Measurements from ENCODE around the gene HSF4.
"Not testable (repeated sequence)": the region's sequence is repeated elsewhere in the genome, so short reads cannot be mapped to it uniquely, and the experiment has no call there.

HSF4 gene

GRCh38 chr16:67164599-67165061, at the start of gene HSF4:
TSS of gene HSF4 (plus strand) at chr16:67164745. CDS start at chr16:67164812, 67 bp downstream.
- no peak for DNase-seq (ENCODE audit: low spot score)

GRCh38 chr16:67114793-67115192, 49.8 kb upstream of the HSF4 start:
- no peak for DNase-seq (ENCODE audit: low spot score)

- no peak for DNase-seq (ENCODE audit: low spot score)
Measured at GRCh38 chr16:67115639-67116038, 48.9 kb upstream of the HSF4 start.

GRCh38 chr16:67116388-67117311, 47.9 kb upstream of the HSF4 start:
- DNase-seq (ENCODE audit: low spot score) = no peak

GRCh38 chr16:67117716-67118115, 46.8 kb upstream of the HSF4 start:
- DNase-seq (ENCODE audit: low spot score) = no peak

GRCh38 chr16:67120025-67120424, 44.5 kb upstream of the HSF4 start:
- no peak for DNase-seq (ENCODE audit: low spot score)

- not testable (repeated sequence) for DNase-seq (ENCODE audit: low spot score)
Measured at GRCh38 chr16:67122799-67123198, 41.7 kb upstream of the HSF4 start.

GRCh38 chr16:67128417-67128816, 36.1 kb upstream of the HSF4 start:
- no peak for DNase-seq (ENCODE audit: low spot score)

GRCh38 chr16:67128887-67129286, 35.7 kb upstream of the HSF4 start:
- DNase-seq (ENCODE audit: low spot score) = no peak

- DNase-seq (ENCODE audit: low spot score) = no peak
Measured at GRCh38 chr16:67129422-67129821, 35.1 kb upstream of the HSF4 start.

GRCh38 chr16:67137605-67138004, 26.9 kb upstream of the HSF4 start:
- DNase-seq (ENCODE audit: low spot score) = no peak

- no peak for DNase-seq (ENCODE audit: low spot score)
Measured at GRCh38 chr16:67141391-67141790, 23.2 kb upstream of the HSF4 start.

- DNase-seq (ENCODE audit: low spot score) = no peak
Measured at GRCh38 chr16:67142342-67142741, 22.2 kb upstream of the HSF4 start.

- DNase-seq (ENCODE audit: low spot score) = no peak
Measured at GRCh38 chr16:67144943-67145342, 19.6 kb upstream of the HSF4 start.

GRCh38 chr16:67145746-67146145, 18.8 kb upstream of the HSF4 start:
- no peak for DNase-seq (ENCODE audit: low spot score)

- no peak for DNase-seq (ENCODE audit: low spot score)
Measured at GRCh38 chr16:67146523-67147357, 17.8 kb upstream of the HSF4 start.

- DNase-seq (ENCODE audit: low spot score) = no peak
Measured at GRCh38 chr16:67147437-67148140, 17.0 kb upstream of the HSF4 start.

- DNase-seq (ENCODE audit: low spot score) = no peak
Measured at GRCh38 chr16:67148221-67148620, 16.3 kb upstream of the HSF4 start.

GRCh38 chr16:67148656-67149275, 15.8 kb upstream of the HSF4 start:
- no peak for DNase-seq (ENCODE audit: low spot score)

GRCh38 chr16:67149276-67150046, 15.1 kb upstream of the HSF4 start:
- DNase-seq (ENCODE audit: low spot score) = no peak
